Measurements from ENCODE around the gene RBM15B. TPM values are rescaled to one million over a fixed set of nuclear protein-coding genes. Genes with fewer than 3 reads are reported as not detected.

RBM15B gene
- total and polyA plus RNA-seq, 9 of the 15 experiments (the other 6 are each of a cell fraction or from before 2014, with no cell fraction given) = 1.8 to 21.0 (median 10.5) TPM

GRCh38 chr3:51391566-51392354 is 675 bp downstream of the RBM15B start (continued):
- TF ChIP-seq ELF2 (CRISPR knock-in tag; IDR thresholded peaks at IDR 0.05) = no peak
- peak; percentile 77 for TF ChIP-seq L3MBTL2 (IDR thresholded peaks at IDR 0.05)
- peak; percentile 7; the same call in 1 of the 2 replicates for TF ChIP-seq ZFX (CRISPR knock-in tag; IDR thresholded peaks at IDR 0.05)
- TF ChIP-seq HIVEP1 (CRISPR knock-in tag; IDR thresholded peaks at IDR 0.05) = no peak
- TF ChIP-seq FOXM1 (IDR thresholded peaks at IDR 0.05; ENCODE audit: low read depth) = no peak
- 0 out of 2 replicates have a peak, but pooled peaks have one; percentile 33 for TF ChIP-seq FOXM1 (CRISPR knock-in tag; IDR thresholded peaks at IDR 0.05; ENCODE audit: low read depth)
- TF ChIP-seq ZNF699 (CRISPR knock-in tag; IDR thresholded peaks at IDR 0.05; ENCODE audit: insufficient replicate concordance) = no peak
- TF ChIP-seq MNT (conservative IDR thresholded peaks at IDR 0.05) = 0 out of 4 replicates have a peak, but pooled peaks of 1 of the 2 experiments have one; percentile 20
- 0 out of 4 replicates have a peak, but pooled peaks of 1 of the 2 experiments have one; percentile 37 for TF ChIP-seq HDAC1 (IDR thresholded peaks at IDR 0.05)
- TF ChIP-seq ZNF41 (CRISPR knock-in tag; conservative IDR thresholded peaks at IDR 0.05) = no peak
- TF ChIP-seq CUX1 (CRISPR knock-in tag; IDR thresholded peaks at IDR 0.05) = no peak
- TF ChIP-seq MAZ (CRISPR knock-in tag; conservative IDR thresholded peaks at IDR 0.05 in 1 of 2, IDR thresholded peaks at IDR 0.05 in 1 of 2) = peak in 1 of 2 experiments; percentile 28; a peak in 1 of 4 replicates
- 0 out of 4 replicates have a peak, but pooled peaks of 1 of the 2 experiments have one; percentile 3 for TF ChIP-seq SIN3A (IDR thresholded peaks at IDR 0.05; ENCODE audit: borderline replicate concordance in 2 of 2, control insufficient read depth in 1 of 2, low read depth in 2 of 2, low read length in 2 of 2)
- peak; percentile 40; the same call in 1 of the 2 replicates for TF ChIP-seq AFF4 (CRISPR knock-in tag; IDR thresholded peaks at IDR 0.05)
- TF ChIP-seq MAX (CRISPR knock-in tag; IDR thresholded peaks at IDR 0.05) = 0 out of 2 replicates have a peak, but pooled peaks have one; percentile 48

Measured in K562 (cell line).